GM18517 (cell line): Measurements from ENCODE around the gene LRRC59.
"Not testable (repeated sequence)": the region's sequence is repeated elsewhere in the genome, so short reads cannot be mapped to it uniquely, and the experiment has no call there.

Source experiments
- ATAC-seq: cut with Tn5 transposase; IDR thresholded peaks from one replicate; pipeline ENCODE4 v1.9.1; 2021; ENCODE audit warnings: mild to moderate bottlenecking, moderate library complexity; ENCODE audit not compliant: unreplicated experiment

Gene LRRC59

DNA sequence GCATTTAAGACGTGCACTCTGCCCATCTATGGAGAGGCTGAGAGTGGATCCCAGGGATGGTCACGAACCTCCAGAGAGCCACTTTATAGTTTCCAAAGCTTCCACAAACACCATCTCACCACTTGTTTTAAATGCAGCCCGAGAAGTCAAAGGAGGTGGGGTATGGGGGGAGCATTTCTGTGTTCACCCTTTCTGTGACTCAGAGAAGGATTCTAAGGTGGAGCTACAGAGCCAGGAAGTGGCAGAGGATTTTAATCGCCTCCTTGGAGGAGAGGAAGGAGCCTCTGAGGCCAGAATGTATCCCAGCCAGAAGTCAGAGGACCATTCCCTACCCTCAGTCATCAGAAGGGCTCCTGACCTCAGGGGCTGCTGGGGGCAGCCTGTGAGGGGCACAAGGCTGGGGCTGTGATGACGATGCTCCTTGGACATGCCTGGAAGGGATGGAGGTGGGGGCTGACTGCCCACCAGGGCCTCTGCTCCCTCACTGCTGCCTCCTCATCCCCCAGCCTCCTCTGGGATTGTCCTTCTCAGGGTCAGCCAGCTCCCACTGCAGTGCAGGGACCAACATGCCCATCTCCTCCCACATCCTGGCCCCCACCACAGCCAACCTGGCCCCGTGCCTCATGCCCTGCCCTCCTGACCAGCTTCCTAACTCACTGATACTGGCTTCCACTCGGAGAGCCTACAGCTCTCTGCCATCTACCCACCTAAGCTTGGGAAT is 48.6 kb downstream of the LRRC59 start:
- no peak for ATAC-seq

DNA sequence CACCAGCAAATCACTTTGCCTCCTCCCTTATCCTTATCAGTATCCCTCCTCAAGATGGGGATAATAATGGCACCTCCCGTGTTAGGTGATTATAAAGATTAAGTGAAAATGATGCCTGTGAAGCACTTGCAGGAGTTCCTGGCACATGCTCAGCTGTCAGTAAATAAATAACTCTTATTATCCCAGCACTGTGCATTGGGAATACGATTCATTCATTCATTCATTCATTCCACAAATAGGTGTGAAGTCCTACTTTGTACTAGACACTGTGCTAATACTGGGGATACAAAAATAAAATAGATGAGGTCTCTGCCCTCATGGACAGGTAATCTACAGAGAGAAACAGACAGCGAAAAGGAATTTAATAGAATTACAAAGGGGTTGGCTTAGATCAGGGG is 49.4 kb downstream of the LRRC59 start:
- no peak for ATAC-seq

DNA sequence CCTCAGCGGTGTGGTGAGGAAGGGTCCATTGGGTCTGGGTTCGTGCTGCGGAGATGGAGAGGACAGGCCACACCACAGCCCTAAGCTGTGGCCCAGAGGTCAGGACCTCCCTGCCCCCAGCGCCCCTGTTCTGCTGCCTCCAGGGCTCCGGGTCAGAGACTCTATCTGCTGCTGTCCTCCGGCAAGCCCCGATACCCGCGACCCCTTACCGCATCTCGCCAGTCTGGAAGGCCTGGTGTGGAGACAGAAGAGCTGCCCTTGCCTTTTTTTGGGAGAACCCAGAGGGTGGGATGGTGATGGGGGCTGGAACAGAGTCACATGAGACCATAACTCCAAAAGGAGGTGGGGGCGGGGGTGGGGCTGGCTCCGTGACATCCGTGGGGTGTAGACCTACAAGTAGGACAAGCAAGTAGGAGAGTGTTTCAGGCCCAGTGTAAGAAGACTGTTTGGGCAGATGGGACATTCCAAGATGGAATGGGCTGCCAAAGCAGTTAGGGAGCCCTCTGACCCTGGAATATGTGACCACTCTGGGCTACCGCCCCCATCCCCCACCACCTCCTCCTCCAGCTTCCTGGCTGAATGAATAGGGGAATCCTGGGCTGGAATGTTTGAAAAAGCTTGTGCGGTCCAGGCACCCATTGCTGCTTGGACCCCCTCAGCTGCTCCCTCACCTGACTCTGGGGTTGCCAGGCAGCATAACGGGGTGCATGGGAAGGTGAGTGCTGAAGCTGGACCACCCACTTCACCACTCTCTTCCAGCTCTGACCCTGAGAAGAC is 50.0 kb downstream of the LRRC59 start:
- no peak for ATAC-seq

DNA sequence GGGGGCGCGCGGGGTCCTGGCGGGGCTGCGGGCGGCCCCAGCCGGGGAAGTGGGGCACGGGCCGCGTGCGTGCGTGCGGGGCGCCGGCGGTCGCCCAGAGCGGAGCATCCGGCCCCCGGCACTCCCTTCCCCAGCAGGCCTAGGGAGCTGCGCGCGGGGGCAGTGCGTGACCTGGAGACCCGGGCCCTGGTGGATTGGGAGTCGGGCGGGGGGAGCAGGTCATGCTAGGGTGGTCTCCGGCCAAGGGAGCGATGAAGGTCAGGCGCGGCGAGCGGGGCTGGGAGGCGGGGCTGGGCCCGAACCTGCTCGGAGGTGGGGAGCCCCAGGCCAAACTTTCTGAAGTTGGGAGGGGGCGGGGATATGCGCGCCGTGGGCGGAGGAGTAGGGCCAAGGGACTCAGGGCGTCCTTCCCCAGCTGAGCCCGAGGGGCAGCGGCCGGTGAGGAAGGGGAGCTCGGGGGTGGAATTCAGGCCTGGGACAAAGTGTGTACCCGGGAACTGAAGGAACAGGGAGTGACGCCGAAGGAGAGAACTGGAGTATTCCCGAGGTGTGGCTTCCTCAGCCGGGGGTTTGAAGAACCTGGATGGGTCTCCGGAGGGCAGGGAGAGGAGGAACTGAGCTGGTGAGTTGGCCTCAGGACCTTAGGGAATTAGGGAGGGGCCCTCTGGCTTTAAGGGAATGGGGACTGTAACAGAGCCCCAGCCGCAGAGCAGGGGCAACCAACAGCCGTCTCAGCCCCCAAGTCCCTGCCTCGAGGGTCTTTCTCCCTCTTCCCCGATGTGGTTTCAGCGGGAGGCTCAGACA is 50.8 kb downstream of the LRRC59 start:
- peak; percentile 52 for ATAC-seq

DNA sequence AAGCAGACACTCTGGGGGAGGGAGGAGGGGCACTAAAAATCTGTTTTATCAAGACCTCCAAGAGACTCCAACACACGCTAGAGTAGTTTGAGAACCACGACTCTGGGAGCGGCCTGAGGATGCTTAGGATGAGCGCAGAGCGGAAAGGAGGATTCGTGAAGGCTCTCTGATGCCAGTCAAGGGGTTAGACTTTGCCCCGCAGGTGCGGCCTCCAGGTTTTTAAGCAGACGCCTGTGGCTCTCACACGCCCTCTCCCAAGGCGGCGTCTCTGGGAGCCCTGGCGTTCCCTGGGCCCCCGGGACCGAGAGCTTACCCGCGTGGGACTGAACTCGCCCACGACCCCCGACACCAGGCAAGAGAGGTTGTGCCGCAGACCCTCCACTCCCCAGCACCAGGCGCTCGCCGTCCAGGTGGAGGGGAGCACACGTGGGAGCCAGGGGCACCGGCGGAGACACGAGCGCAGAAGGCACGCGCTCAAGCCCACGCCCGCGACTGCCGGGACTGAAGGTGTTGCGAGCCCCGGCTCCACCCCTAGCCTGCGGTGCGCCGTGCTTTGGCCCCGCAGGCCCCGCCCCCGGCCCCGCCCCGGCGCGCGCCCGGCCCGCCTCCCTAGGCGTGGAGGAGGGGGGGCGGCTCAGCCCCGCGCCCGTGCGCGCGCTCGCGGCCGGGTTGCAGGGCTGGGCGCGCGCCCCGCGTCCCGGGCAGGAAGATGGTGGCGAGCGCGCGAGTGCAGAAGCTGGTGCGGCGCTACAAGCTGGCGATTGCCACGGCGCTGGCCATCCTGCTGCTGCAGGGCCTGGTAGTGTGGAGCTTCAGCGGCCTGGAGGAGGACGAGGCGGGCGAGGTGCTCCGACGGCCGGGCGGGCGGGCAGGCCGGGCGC is 51.7 kb downstream of the LRRC59 start, which contains the start of gene XYLT2:
TSS of gene XYLT2 (plus strand) at position 695 of the 881 bp plus-strand sequence. CDS start at position 710, 15 bp downstream.
- ATAC-seq: peak; percentile 59

GRCh38 chr17:50344731-50345365 is 52.5 kb downstream of the LRRC59 start:
- no peak for ATAC-seq

- ATAC-seq: no peak
Measured at GRCh38 chr17:50339381-50339780, 57.9 kb downstream of the LRRC59 start.

GRCh38 chr17:50338645-50339044 is 58.7 kb downstream of the LRRC59 start:
- ATAC-seq: no peak

DNA sequence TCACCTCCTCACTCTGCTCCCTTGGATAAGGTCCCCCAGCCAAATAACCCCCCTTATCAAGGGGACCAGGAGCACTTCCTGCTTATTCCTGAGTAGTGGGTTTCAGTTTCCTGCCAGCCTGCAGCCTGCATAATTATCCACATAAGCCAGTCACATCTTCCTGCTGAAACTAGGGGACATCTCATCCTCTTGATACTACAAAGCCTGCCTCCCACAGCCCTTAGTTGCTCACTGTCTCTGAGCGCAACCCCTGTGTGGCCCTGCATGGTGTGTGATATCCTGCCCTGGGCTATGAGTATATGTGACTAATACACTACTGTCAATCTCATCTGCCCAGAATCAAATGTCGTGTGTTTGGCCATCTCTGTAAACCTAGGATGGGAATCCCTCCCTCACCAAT is 59.4 kb downstream of the LRRC59 start:
- no peak for ATAC-seq

- not testable (repeated sequence) for ATAC-seq
Measured at GRCh38 chr17:50333291-50334057, 63.8 kb downstream of the LRRC59 start.

DNA sequence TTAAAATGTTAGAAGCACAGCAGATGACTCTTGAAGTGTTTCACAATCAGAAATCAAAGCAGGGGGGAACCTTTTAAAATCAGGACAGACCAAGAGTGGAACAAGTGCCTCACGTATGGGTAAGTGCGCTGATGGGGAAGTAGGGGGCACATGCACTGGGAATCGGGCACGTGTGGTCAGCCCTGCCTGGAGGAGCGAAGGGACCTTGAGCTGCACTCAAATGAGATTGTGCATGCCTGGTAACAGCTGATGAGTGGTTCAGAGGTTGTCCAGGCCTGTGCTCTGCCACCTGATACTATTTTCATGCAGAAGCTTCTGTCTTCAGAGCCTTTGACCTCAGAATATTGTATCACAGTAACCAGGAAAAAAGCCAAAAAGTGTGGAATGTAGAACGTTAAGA is 65.1 kb downstream of the LRRC59 start:
- no peak for ATAC-seq
